AG20443 (cell line): ENCODE data around the gene TGOLN2.

Source experiments
- DNase-seq: peaks from one replicate; pipeline ENCODE4 v3.0.0; 2012; ENCODE audit warnings: low spot score, mixed read lengths

TGOLN2 gene

GRCh38 chr2:85308896-85309555 lies 18.8 kb downstream of the TGOLN2 start:
- DNase-seq, result peak; percentile 53

- DNase-seq, result no peak
These were observed 19.6 kb downstream of the TGOLN2 start for GRCh38 chr2:85308201-85308600.

GRCh38 chr2:85307527-85307897 lies 20.3 kb downstream of the TGOLN2 start:
- DNase-seq, result no peak

- DNase-seq, result no peak
These were observed 23.8 kb downstream of the TGOLN2 start for GRCh38 chr2:85303780-85304531.

GRCh38 chr2:85302121-85302520 lies 25.7 kb downstream of the TGOLN2 start:
- DNase-seq, result no peak

GRCh38 chr2:85291425-85292023 lies 36.3 kb downstream of the TGOLN2 start:
- DNase-seq, result no peak

GRCh38 chr2:85288244-85288725 lies 39.5 kb downstream of the TGOLN2 start:
- peak; percentile 63 for DNase-seq

- no peak for DNase-seq
These were observed 40.1 kb downstream of the TGOLN2 start for GRCh38 chr2:85287721-85288120.

GRCh38 chr2:85286918-85287317 lies 40.9 kb downstream of the TGOLN2 start:
- DNase-seq, result no peak

- DNase-seq, result no peak
These were observed 44.1 kb downstream of the TGOLN2 start for GRCh38 chr2:85283641-85284040.

- DNase-seq, result no peak
These were observed 44.9 kb downstream of the TGOLN2 start for GRCh38 chr2:85282914-85283313.

- no peak for DNase-seq
These were observed 46.2 kb downstream of the TGOLN2 start for GRCh38 chr2:85281553-85281952.

GRCh38 chr2:85278361-85278760 lies 49.4 kb downstream of the TGOLN2 start:
- no peak for DNase-seq

GRCh38 chr2:85277416-85278158 lies 50.2 kb downstream of the TGOLN2 start:
- peak; percentile 85 for DNase-seq

- DNase-seq, result no peak
These were observed 51.1 kb downstream of the TGOLN2 start for GRCh38 chr2:85276571-85277118.

- no peak for DNase-seq
These were observed 51.7 kb downstream of the TGOLN2 start for GRCh38 chr2:85275984-85276540.

GRCh38 chr2:85273738-85274731 lies 53.8 kb downstream of the TGOLN2 start:
- DNase-seq, result peak; percentile 55

- DNase-seq, result no peak
These were observed 55.4 kb downstream of the TGOLN2 start for GRCh38 chr2:85272357-85272756.

- no peak for DNase-seq
These were observed 57.8 kb downstream of the TGOLN2 start for GRCh38 chr2:85269959-85270358.
